Endothelial cell of umbilical vein (primary cell): ENCODE results near the gene SEMA4A. TPM values are rescaled to one million over a fixed set of nuclear protein-coding genes. Genes with fewer than 3 reads are reported as not detected.

Source experiments
- BruUV-seq: library from RNA; stranded (reverse); fragments of 400-500 nt; replicated peaks from 2 replicates; lab custom pipeline; 2021; lab: Mats Ljungman, UMichigan
- CTCF ChIA-PET: fragments of 300-600, 350-600 bp; sonication (Branson Sonifier 250); formaldehyde crosslinking; loops from one replicate; lab custom pipeline; 2021; ENCODE audit warnings: antibody characterized with exemption, inconsistent platforms; lab: Charles Lee
- POLR2A ChIA-PET: fragments of 300-600, 350-600 bp; sonication (Branson Sonifier 250); formaldehyde crosslinking; loops from one replicate; lab custom pipeline; 2021; ENCODE audit warnings: antibody characterized with exemption, inconsistent platforms; lab: Charles Lee
- DNase-seq: peaks from one replicate; pipeline ENCODE4 v3.0.0-alpha.2; 2011; ENCODE audit warnings: low read depth, low spot score
- FAIRE-seq: peaks from 2 replicates; lab custom pipeline; 2011; peaks lifted over from hg19 to GRCh38; lab: Jason Lieb, UNC
- H2AFZ ChIP-seq: 2 replicates; pipeline ENCODE4 v1.6.0; 2012; ENCODE audit warnings: low read depth, low read length, control low read depth, inconsistent platforms
- H3K27ac ChIP-seq: 2 replicates; pipeline ENCODE4 v1.5.1; 2011; ENCODE audit warnings: low read depth, mild to moderate bottlenecking, control low read depth, low read length, moderate library complexity; ENCODE audit not compliant: insufficient read depth
- H3K27me3 ChIP-seq, 2 experiments: 2 replicates each; pipeline versions ENCODE4 v1.6.0 to v1.6.1; 2011; ENCODE audit warnings: low read length in 2 of 2, mixed read lengths in 1 of 2; ENCODE audit not compliant: control insufficient read depth in 2 of 2, insufficient read depth in 2 of 2
- H3K36me3 ChIP-seq, 2 experiments: 2 replicates in 1 of 2; 3 replicates in 1 of 2; pipeline ENCODE4 v1.5.1; 2011; ENCODE audit warnings: low read length in 2 of 2, mild to moderate bottlenecking in 1 of 2, moderate library complexity in 1 of 2; ENCODE audit not compliant: control insufficient read depth in 2 of 2, insufficient read depth in 2 of 2; ENCODE audit errors: extremely low read depth in 1 of 2
- H3K4me1 ChIP-seq: 3 replicates; pipeline ENCODE4 v1.5.1; 2011; ENCODE audit warnings: mild to moderate bottlenecking, low read length; ENCODE audit not compliant: control insufficient read depth, insufficient read depth; ENCODE audit errors: extremely low read depth
- H3K4me2 ChIP-seq: 2 replicates; pipeline ENCODE4 v1.6.1; 2011; ENCODE audit warnings: low read length, control low read depth, mixed read lengths; ENCODE audit not compliant: insufficient read depth
- H3K4me3 ChIP-seq, 3 experiments: fragments of 200-600 bp in 1 of 3; sonication (generic), shearing (Covaris generic) in 1 of 3; replicated peaks in 1 of 3; 2 replicates each; pipeline ENCODE4 v1.5.1; 2011 to 2016; ENCODE audit warnings: control low read depth in 3 of 3, low read length in 3 of 3, mild to moderate bottlenecking in 2 of 3, inconsistent platforms in 1 of 3, low read depth in 1 of 3, moderate library complexity in 1 of 3; ENCODE audit not compliant: insufficient read depth in 1 of 3
- H3K79me2 ChIP-seq: 2 replicates; pipeline ENCODE4 v1.6.0; 2012; ENCODE audit warnings: low read length, inconsistent platforms; ENCODE audit not compliant: control insufficient read depth, insufficient read depth
- H3K9ac ChIP-seq: replicated peaks from 2 replicates; pipeline ENCODE3; 2011; ENCODE audit warnings: low read length, control low read depth; ENCODE audit not compliant: insufficient read depth; ENCODE audit errors: extremely low read depth
- H3K9me1 ChIP-seq: replicated peaks from 3 replicates; pipeline ENCODE4 v1.6.0; 2011; ENCODE audit warnings: mild to moderate bottlenecking, low read length; ENCODE audit not compliant: control insufficient read depth, insufficient read depth; ENCODE audit errors: extremely low read depth
- H3K9me3 ChIP-seq: replicated peaks from 2 replicates; pipeline ENCODE4 v1.5.1; 2012; ENCODE audit warnings: low read length, inconsistent platforms; ENCODE audit not compliant: control insufficient read depth, insufficient read depth
- H4K20me1 ChIP-seq: replicated peaks from 2 replicates; pipeline ENCODE3; 2011; ENCODE audit warnings: mild to moderate bottlenecking, low read length; ENCODE audit not compliant: control insufficient read depth, insufficient read depth; ENCODE audit errors: extremely low read depth
- FOS ChIP-seq: IDR thresholded peaks from 2 replicates; pipeline ENCODE4 v1.6.1; 2011; ENCODE audit warnings: mild to moderate bottlenecking, low read length, moderate library complexity, borderline replicate concordance; ENCODE audit not compliant: insufficient read depth
- JUN ChIP-seq: IDR thresholded peaks from 2 replicates; pipeline ENCODE4 v1.6.1; 2011; ENCODE audit warnings: borderline replicate concordance, low read depth; ENCODE audit not compliant: insufficient read length, insufficient read depth
- POLR2AphosphoS5 ChIP-seq: IDR thresholded peaks from 2 replicates; pipeline ENCODE4 v1.6.1; 2012; ENCODE audit warnings: low read depth, mild to moderate bottlenecking, control low read depth, low read length, moderate library complexity; ENCODE audit not compliant: insufficient read depth
- dilution Hi-C: fragments of 300-500 bp; cut with MboI; formaldehyde crosslinking; loops from one replicate; pipeline ENCODE4 v1.15.0; 2019; ENCODE audit warnings: low sequenced_read_pairs; ENCODE audit not compliant: extremely low pct_ligation_motif_present
- intact Hi-C: fragments of 100-400 bp; cut with micrococcal nuclease; formaldehyde crosslinking; loops from one replicate; pipeline ENCODE4 v1.10.0; 2022
- polyA plus RNA-seq, 4 experiments: library from polyadenylated mRNA; depleted of rRNA in 3 of 4; stranded (reverse) in 3 of 4; unstranded in 1 of 4; fragments of >200 nt; gene quantifications; 2 replicates each; pipeline versions ENCODE4 v1.2.1 to v1.2.3, GENCODE V29; 2011 to 2012; ENCODE audit warnings: missing spikeins in 1 of 4
- total RNA-seq: library from RNA; stranded (reverse); gene quantifications from 2 replicates; pipeline ENCODE4 v1.2.3, GENCODE V29; 2021
- TF ChIP-seq, protein P1 (sequence below), 2 donors: IDR thresholded peaks; 1 replicate in 1 of 2; 2 replicates in 1 of 2; pipeline ENCODE4 v1.5.1; 2011; ENCODE audit warnings: low read length in 2 of 2, mild to moderate bottlenecking in 2 of 2, moderate library complexity in 2 of 2, control low read depth in 1 of 2, inconsistent platforms in 1 of 2, low read depth in 1 of 2; ENCODE audit not compliant: insufficient read depth in 1 of 2; ENCODE audit errors: extremely low read depth in 1 of 2
- TF ChIP-seq, protein P2 (sequence below): IDR thresholded peaks from 2 replicates; pipeline ENCODE4 v1.6.1; 2011; ENCODE audit not compliant: insufficient read depth, insufficient read length

The SEMA4A gene
- total and polyA plus RNA-seq, 2 donors (not counting 3 experiments of a cell fraction or from before 2014, with no cell fraction given): 1.5 to 1.6 TPM

DNA sequence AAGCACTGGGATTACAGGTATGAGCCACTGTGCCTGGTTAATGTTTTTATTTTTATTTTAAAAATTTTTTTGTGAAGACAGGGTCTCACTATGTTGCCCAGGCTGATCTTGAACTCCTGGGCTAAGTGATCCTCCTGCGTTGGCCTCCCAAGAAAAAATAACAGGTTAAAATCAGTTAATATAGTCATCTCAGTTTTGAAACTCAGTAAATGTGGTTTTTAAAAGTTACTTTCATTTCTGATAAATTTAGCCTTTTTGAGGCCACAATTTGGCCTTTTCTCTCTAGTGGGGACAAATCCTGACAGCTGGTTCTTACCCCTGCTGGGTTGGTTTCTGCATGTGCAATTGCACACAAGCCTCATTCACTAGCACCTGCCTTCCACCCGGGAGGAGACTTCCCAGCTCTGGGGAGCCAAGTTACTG lies 72.7 kb downstream of the SEMA4A start:
- TF ChIP-seq, protein P1, sequence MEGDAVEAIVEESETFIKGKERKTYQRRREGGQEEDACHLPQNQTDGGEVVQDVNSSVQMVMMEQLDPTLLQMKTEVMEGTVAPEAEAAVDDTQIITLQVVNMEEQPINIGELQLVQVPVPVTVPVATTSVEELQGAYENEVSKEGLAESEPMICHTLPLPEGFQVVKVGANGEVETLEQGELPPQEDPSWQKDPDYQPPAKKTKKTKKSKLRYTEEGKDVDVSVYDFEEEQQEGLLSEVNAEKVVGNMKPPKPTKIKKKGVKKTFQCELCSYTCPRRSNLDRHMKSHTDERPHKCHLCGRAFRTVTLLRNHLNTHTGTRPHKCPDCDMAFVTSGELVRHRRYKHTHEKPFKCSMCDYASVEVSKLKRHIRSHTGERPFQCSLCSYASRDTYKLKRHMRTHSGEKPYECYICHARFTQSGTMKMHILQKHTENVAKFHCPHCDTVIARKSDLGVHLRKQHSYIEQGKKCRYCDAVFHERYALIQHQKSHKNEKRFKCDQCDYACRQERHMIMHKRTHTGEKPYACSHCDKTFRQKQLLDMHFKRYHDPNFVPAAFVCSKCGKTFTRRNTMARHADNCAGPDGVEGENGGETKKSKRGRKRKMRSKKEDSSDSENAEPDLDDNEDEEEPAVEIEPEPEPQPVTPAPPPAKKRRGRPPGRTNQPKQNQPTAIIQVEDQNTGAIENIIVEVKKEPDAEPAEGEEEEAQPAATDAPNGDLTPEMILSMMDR (IDR thresholded peaks at IDR 0.05; ENCODE audit: extremely low read depth in 1 of 2, insufficient read depth in 1 of 2, low read depth in 1 of 2, low read length in 2 of 2): no peak
- TF ChIP-seq POLR2AphosphoS5 (no peak), FOS (no peak), JUN (no peak)
- TF ChIP-seq, protein P2, sequence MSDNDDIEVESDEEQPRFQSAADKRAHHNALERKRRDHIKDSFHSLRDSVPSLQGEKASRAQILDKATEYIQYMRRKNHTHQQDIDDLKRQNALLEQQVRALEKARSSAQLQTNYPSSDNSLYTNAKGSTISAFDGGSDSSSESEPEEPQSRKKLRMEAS: no peak
- no peak overlapping the region for H2AFZ ChIP-seq
- POLR2A ChIA-PET: no interaction called here
- intact Hi-C loops (loop anchor here (5.0 kb wide), 1 partner anchor 34 kb away; the partner anchor contains the start of gene SLC25A44), dilution Hi-C loops (loop anchor here (10.0 kb wide), 1 partner anchor 91 kb away; no protein-coding TSS in a partner anchor)
- H3K9me3 ChIP-seq: no peaks in the 10 kb centered on the region
- H3K4me2 ChIP-seq: no peak overlapping the region
- no peaks in the 10 kb centered on the region for H3K27me3 ChIP-seq
- no peak for FAIRE-seq
- no peaks in the 10 kb centered on the region for H3K9me1 ChIP-seq
- H3K9ac ChIP-seq: no peak overlapping the region
- peaks cover 5% of the 10 kb centered on the region for H3K79me2 ChIP-seq
- H3K27ac ChIP-seq: no peak overlapping the region
- H3K4me1 ChIP-seq: peaks cover 6% of the 10 kb centered on the region
- CTCF ChIA-PET: interaction anchor here (0.5 to 8.8 kb wide), 10 partner anchors 12 to 200 kb away, joined by 3 to 489 read pairs (median 22); partner anchors contain the start of gene PMF1
- no peak overlapping the region for H3K4me3 ChIP-seq
- H4K20me1 ChIP-seq: no peaks in the 10 kb centered on the region
- no TSS peak for BruUV-seq
- peaks cover 2 to 18% of the 10 kb centered on the region in 2 experiments for H3K36me3 ChIP-seq
- no peak for DNase-seq
